HEK293 (cell line): ENCODE measurements around the gene PKN1.
A peak's percentile ranks its signal among the peaks of the same experiment; 100 is the strongest.

Source experiments
- CTCF ChIA-PET: fragments of 350-600 bp; formaldehyde crosslinking; extraction: SDS; loops from one replicate; lab custom pipeline; 2021; ENCODE audit warnings: antibody characterized with exemption; lab: Yijun Ruan, JAX
- POLR2A ChIA-PET: fragments of 300-600 bp; formaldehyde crosslinking; extraction: SDS; loops from one replicate; lab custom pipeline; 2020; ENCODE audit warnings: antibody characterized with exemption, inconsistent platforms; lab: Yijun Ruan, JAX
- H3K27ac ChIP-seq: fragments of 200-500 bp; sonication (Bioruptor generic); 2 replicates; pipeline ENCODE4 v1.5.1; 2014; ENCODE audit warnings: low read depth, low read length, control low read depth, inconsistent platforms; ENCODE audit errors: extremely low read depth
- H3K36me3 ChIP-seq, 2 experiments: fragments of 200-500 bp in 1 of 2; sonication (Bioruptor generic) in 1 of 2; 1 replicate in 1 of 2; 2 replicates in 1 of 2; pipeline ENCODE4 v1.5.1; 2014 to 2017; ENCODE audit warnings: inconsistent platforms in 2 of 2, low read length in 2 of 2; ENCODE audit not compliant: control insufficient read depth in 2 of 2, insufficient read depth in 1 of 2
- H3K4me1 ChIP-seq: fragments of 200-500 bp; sonication (Bioruptor generic); 2 replicates; pipeline ENCODE4 v1.5.1; 2014; ENCODE audit warnings: mild to moderate bottlenecking, low read length, inconsistent platforms; ENCODE audit not compliant: control insufficient read depth, insufficient read depth
- H3K4me3 ChIP-seq: 2 replicates; pipeline ENCODE4 v1.5.1; 2011; ENCODE audit warnings: low read depth, mild to moderate bottlenecking, control low read depth, low read length, moderate library complexity
- H3K9me3 ChIP-seq: fragments of 200-500 bp; sonication (Bioruptor generic); 2 replicates; pipeline ENCODE4 v1.5.1; 2014; ENCODE audit warnings: low read depth, low read length, inconsistent platforms; ENCODE audit not compliant: control insufficient read depth, insufficient read depth
- EGR2 ChIP-seq: fragments of 450-650 bp; formaldehyde crosslinking; IDR thresholded peaks from 2 replicates; pipeline ENCODE4 v1.5.1; 2016; ENCODE audit warnings: low read depth, missing biosample characterization, missing genetic modification characterization
- KLF8 ChIP-seq: fragments of 450-650 bp; formaldehyde crosslinking; IDR thresholded peaks from 2 replicates; pipeline ENCODE4 v1.5.1; 2016; ENCODE audit warnings: missing biosample characterization, missing genetic modification characterization
- MYNN ChIP-seq: fragments of 450-650 bp; formaldehyde crosslinking; IDR thresholded peaks from 2 replicates; pipeline ENCODE4 v1.5.1; 2016; ENCODE audit warnings: missing biosample characterization, missing genetic modification characterization, borderline replicate concordance
- PATZ1 ChIP-seq: fragments of 450-650 bp; formaldehyde crosslinking; IDR thresholded peaks from 2 replicates; pipeline ENCODE4 v1.5.1; 2016; ENCODE audit warnings: missing biosample characterization, missing genetic modification characterization
- YY1 ChIP-seq: fragments of 450-650 bp; formaldehyde crosslinking; IDR thresholded peaks from 2 replicates; pipeline ENCODE4 v1.5.1; 2018; ENCODE audit warnings: missing biosample characterization, missing genetic modification characterization
- ZBTB10 ChIP-seq: fragments of 450-650 bp; formaldehyde crosslinking; IDR thresholded peaks from 2 replicates; pipeline ENCODE4 v1.5.1; 2016; ENCODE audit warnings: missing biosample characterization, missing genetic modification characterization
- ZBTB26 ChIP-seq: fragments of 450-650 bp; formaldehyde crosslinking; optimal IDR thresholded peaks from 2 replicates; pipeline ENCODE3; 2016; ENCODE audit warnings: missing biosample characterization, mild to moderate bottlenecking, missing genetic modification characterization
- ZBTB8A ChIP-seq: fragments of 450-650 bp; formaldehyde crosslinking; IDR thresholded peaks from 2 replicates; pipeline ENCODE4 v1.5.1; 2016; ENCODE audit warnings: missing biosample characterization, missing genetic modification characterization
- ZFHX2 ChIP-seq: fragments of 450-650 bp; formaldehyde crosslinking; conservative IDR thresholded peaks from 2 replicates; pipeline ENCODE4 v1.5.1; 2016; ENCODE audit warnings: missing biosample characterization, missing genetic modification characterization
- ZFP3 ChIP-seq: fragments of 450-650 bp; formaldehyde crosslinking; IDR thresholded peaks from 2 replicates; pipeline ENCODE4 v1.5.1; 2016; ENCODE audit warnings: low read depth, missing biosample characterization, missing genetic modification characterization
- ZNF10 ChIP-seq: fragments of 450-650 bp; formaldehyde crosslinking; IDR thresholded peaks from 2 replicates; pipeline ENCODE4 v1.5.1; 2017; ENCODE audit warnings: missing biosample characterization, missing genetic modification characterization
- ZNF529 ChIP-seq: fragments of 450-650 bp; formaldehyde crosslinking; IDR thresholded peaks from 2 replicates; pipeline ENCODE4 v1.5.1; 2017; ENCODE audit warnings: missing genetic modification characterization, missing biosample characterization; ENCODE audit not compliant: insufficient replicate concordance
- ZNF555 ChIP-seq: fragments of 450-650 bp; formaldehyde crosslinking; conservative IDR thresholded peaks from 2 replicates; pipeline ENCODE4 v1.5.1; 2017; ENCODE audit warnings: missing biosample characterization, mild to moderate bottlenecking, missing genetic modification characterization, inconsistent platforms
- ZNF558 ChIP-seq: fragments of 450-650 bp; formaldehyde crosslinking; IDR thresholded peaks from 2 replicates; pipeline ENCODE4 v1.5.1; 2016; ENCODE audit warnings: missing biosample characterization, missing genetic modification characterization
- ZNF624 ChIP-seq: fragments of 450-650 bp; formaldehyde crosslinking; IDR thresholded peaks from 2 replicates; pipeline ENCODE4 v1.5.1; 2017; ENCODE audit warnings: missing biosample characterization, missing genetic modification characterization
- ZNF629 ChIP-seq: fragments of 450-650 bp; formaldehyde crosslinking; IDR thresholded peaks from 2 replicates; pipeline ENCODE4 v1.5.1; 2017; ENCODE audit warnings: missing biosample characterization, missing genetic modification characterization
- ZSCAN30 ChIP-seq: fragments of 450-650 bp; IDR thresholded peaks from 2 replicates; pipeline ENCODE4 v1.5.1; 2018; ENCODE audit warnings: missing biosample characterization, mild to moderate bottlenecking, missing genetic modification characterization, moderate library complexity

Gene PKN1

GRCh38 chr19:14467816-14468215 is 34.7 kb downstream of the PKN1 start (continued):
- TF ChIP-seq ZNF629 (tag by site-specific recombination) (no peak), ZNF558 (tag by site-specific recombination) (no peak), ZFHX2 (tag by site-specific recombination) (no peak)

GRCh38 chr19:14470031-14470876 is 37.1 kb downstream of the PKN1 start:
- Histone ChIP-seq H3K36me3 (peaks cover 16 to 46% of the 10 kb centered on the region in 2 experiments; a peak in 2 of 3 replicates), H3K27ac (no peak overlapping the region), H3K4me1 (no peaks in the 10 kb centered on the region; the same call in 1 of the 2 replicates), H3K4me3 (no peak overlapping the region), H3K9me3 (no peaks in the 10 kb centered on the region)
- POLR2A ChIA-PET: no interaction called here
- CTCF ChIA-PET: interaction anchor here (0.7 kb wide), 1 partner anchor 10 kb away, joined by 3 read pairs; no protein-coding TSS in a partner anchor
- no peak for TF ChIP-seq ZNF529 (tag by site-specific recombination)
- no peak for TF ChIP-seq ZNF555 (tag by site-specific recombination)
- TF ChIP-seq ZSCAN30 (tag by site-specific recombination): peak; percentile 36; the same call in 1 of the 2 replicates
- TF ChIP-seq, all 188 proteins: peak for 1

GRCh38 chr19:14471436-14472187 is 38.5 kb downstream of the PKN1 start:
- TF ChIP-seq ZFP3: no peak
- no peak for TF ChIP-seq ZNF10 (tag by site-specific recombination)
- peak; percentile 52 for TF ChIP-seq KLF8
- TF ChIP-seq PATZ1 (tag by site-specific recombination): peak; percentile 71
- peak; percentile 82 for TF ChIP-seq EGR2 (tag by site-specific recombination)
- H3K36me3 ChIP-seq: peaks cover 3 to 39% of the 10 kb centered on the region in 2 experiments; a peak in 2 of 3 replicates
- CTCF ChIA-PET: interaction anchor here (0.6 to 2.0 kb wide), 13 partner anchors 9 to 335 kb away, joined by 3 to 12 read pairs (median 4); partner anchors contain the start of genes ASF1B and GIPC1
- H3K27ac ChIP-seq: no peak overlapping the region
- POLR2A ChIA-PET: interaction anchor here (0.6 to 2.3 kb wide), 3 partner anchors 335 to 520 kb away, joined by 3 to 8 read pairs (median 6); partner anchors contain the start of genes ASF1B and C19orf67
- no peaks in the 10 kb centered on the region; the same call in 1 of the 2 replicates for H3K4me1 ChIP-seq
- H3K4me3 ChIP-seq: no peak overlapping the region
- no peaks in the 10 kb centered on the region for H3K9me3 ChIP-seq

- H3K27ac ChIP-seq: no peak overlapping the region
- ChIA-PET POLR2A (interaction anchor here (0.6 to 2.3 kb wide), 2 partner anchors 336 to 520 kb away, joined by 6 to 8 read pairs; partner anchors contain the start of gene ASF1B), CTCF (interaction anchor here (0.6 to 2.0 kb wide), 16 partner anchors 8 to 1094 kb away, joined by 3 to 12 read pairs (median 4); partner anchors contain the start of genes ASF1B and GIPC1)
- H3K36me3 ChIP-seq: peaks cover 0 to 33% of the 10 kb centered on the region in 2 experiments; a peak in 2 of 3 replicates
- H3K4me3 ChIP-seq: no peak overlapping the region
- no peaks in the 10 kb centered on the region for H3K9me3 ChIP-seq
- no peaks in the 10 kb centered on the region; the same call in 1 of the 2 replicates for H3K4me1 ChIP-seq
- TF ChIP-seq YY1 (tag by site-specific recombination): no peak
- TF ChIP-seq ZNF624 (tag by site-specific recombination): no peak
- TF ChIP-seq ZBTB26 (tag by site-specific recombination): peak; percentile 52
- no peak for TF ChIP-seq ZBTB8A (tag by site-specific recombination)
- peak; percentile 85 for TF ChIP-seq ZFHX2 (tag by site-specific recombination)
- TF ChIP-seq ZBTB10: peak; percentile 34; the same call in 1 of the 2 replicates
- TF ChIP-seq MYNN (tag by site-specific recombination): no peak
These were observed 39.3 kb downstream of the PKN1 start for GRCh38 chr19:14472202-14472938.
